ENCODE data around the gene ABCC3. TPM values are rescaled to one million over a fixed set of nuclear protein-coding genes. Genes with fewer than 3 reads are reported as not detected.
A peak's percentile ranks its signal among the peaks of the same experiment; 100 is the strongest.

Gene ABCC3
- total and polyA plus RNA-seq, 2 of the 8 experiments (the other 6 are each of a cell fraction or from before 2014, with no cell fraction given): 0.35 to 0.37 TPM

DNA sequence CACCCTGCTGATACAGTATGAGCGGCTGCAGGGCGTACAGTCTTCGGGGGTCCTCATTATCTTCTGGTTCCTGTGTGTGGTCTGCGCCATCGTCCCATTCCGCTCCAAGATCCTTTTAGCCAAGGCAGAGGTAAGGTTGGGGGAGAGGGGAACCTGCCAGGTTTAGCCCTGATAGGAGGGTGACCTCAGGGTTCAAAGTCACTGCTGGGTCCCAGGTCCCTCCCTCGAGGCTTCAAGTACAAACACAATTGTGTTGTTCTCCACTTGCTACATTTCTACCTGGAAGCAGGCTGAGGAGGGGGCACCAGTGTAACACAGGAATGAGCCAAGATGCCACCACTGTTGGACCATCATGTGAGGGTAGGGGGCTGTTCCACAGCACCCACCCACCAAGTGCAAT lies 22.4 kb downstream of the ABCC3 start:
- Histone ChIP-seq H3K27me3 (replicated peaks in 1 of 4; ENCODE audit: control insufficient read depth in 3 of 4, extremely low read depth in 1 of 4, insufficient read depth in 3 of 4, low read length in 3 of 4) (no peaks in the 10 kb centered on the region), H2BK120ac (replicated peaks; ENCODE audit: low read depth, low read length) (no peak overlapping the region), H4K91ac (replicated peaks; ENCODE audit: insufficient read length, low read length) (no peak overlapping the region), H3K36me3 (ENCODE audit: control insufficient read depth in 2 of 4, insufficient read depth in 4 of 4, low read length in 3 of 4) (no peaks in the 10 kb centered on the region), H3K4me3 (ENCODE audit: extremely low read depth in 1 of 4, insufficient read depth in 2 of 4, low read depth in 3 of 4, low read length in 4 of 4) (no peak overlapping the region), H3K4ac (replicated peaks; ENCODE audit: insufficient read length, low read depth, low read length) (no peak overlapping the region), H3K79me2 (ENCODE audit: control insufficient read depth in 1 of 2, insufficient read depth in 2 of 2, low read length in 2 of 2) (no peaks in the 10 kb centered on the region), H3K9me3 (ENCODE audit: insufficient read depth in 2 of 2, low read depth in 1 of 2, low read length in 1 of 2) (no peaks in the 10 kb centered on the region; a peak in 1 of 4 replicates), H3K23me2 (ENCODE audit: low read depth, low read length) (no peaks in the 10 kb centered on the region), H2BK12ac (ENCODE audit: low read depth, low read length) (no peak overlapping the region), H2BK15ac (ENCODE audit: low read length) (no peak overlapping the region), H4K5ac (ENCODE audit: insufficient read length, low read depth, low read length) (no peak overlapping the region), H3K14ac (ENCODE audit: insufficient read length) (no peak overlapping the region), H2BK20ac (ENCODE audit: low read length) (no peak overlapping the region), H2BK5ac (ENCODE audit: low read depth, low read length) (no peak overlapping the region), H3K27ac (ENCODE audit: low read depth, low read length) (no peak overlapping the region), H4K20me1 (replicated peaks in 1 of 2; ENCODE audit: control insufficient read depth in 1 of 2, insufficient read depth in 2 of 2, low read length in 2 of 2) (no peaks in the 10 kb centered on the region), H2AK5ac (ENCODE audit: low read depth, low read length) (0 out of 2 replicates have a peak overlapping the region, but pooled peaks have one; percentile 24), H3K9ac (replicated peaks in 1 of 4; ENCODE audit: extremely low read depth in 1 of 4, low read depth in 3 of 4, low read length in 3 of 4) (no peak overlapping the region), H3K56ac (replicated peaks; ENCODE audit: insufficient read length, low read depth, low read length) (no peak overlapping the region), H3K4me1 (replicated peaks in 1 of 4; ENCODE audit: control insufficient read depth in 3 of 4, insufficient read depth in 4 of 4, low read length in 3 of 4) (peaks cover 2 to 7% (median 5%) of the 10 kb centered on the region in 4 experiments; a peak in 6 of 7 replicates), H2AFZ (ENCODE audit: low read length) (no peak overlapping the region), H3K18ac (ENCODE audit: extremely low read depth, low read length) (no peak overlapping the region), H3K23ac (ENCODE audit: insufficient read length) (no peak overlapping the region), H3K4me2 (ENCODE audit: insufficient read depth in 1 of 2, low read depth in 2 of 2, low read length in 2 of 2) (no peak overlapping the region), H4K8ac (ENCODE audit: extremely low read depth, insufficient read depth, low read length) (peak overlapping the region; percentile 28; the same call in 1 of the 2 replicates), H3K79me1 (ENCODE audit: low read depth, low read length) (no peaks in the 10 kb centered on the region)
- no peak for FAIRE-seq
- DNase-seq (ENCODE audit: low read depth in 1 of 2, low spot score in 2 of 2): no peak
- POLR2A ChIA-PET (ENCODE audit: partially characterized antibody): no interaction called here
- CTCF ChIA-PET (ENCODE audit: partially characterized antibody): interaction anchor here (1.4 to 10.0 kb wide), 4 partner anchors 8 to 106 kb away, joined by 3 to 96 read pairs (median 13); no protein-coding TSS in a partner anchor
- 96% methylated on average over 7 of the region's 7 CpGs; no CpG with 5 or more reads in 1 of the 2 experiments for WGBS, 2 experiments (ENCODE audit: extremely low coverage in 1 of 2, insufficient coverage in 1 of 2, insufficient read length in 1 of 2, insufficient replicate concordance in 2 of 2, low coverage in 1 of 2, low lambda C conversion rate in 2 of 2, missing lambda C conversion rate in 1 of 2)
- TF ChIP-seq, protein P1, sequence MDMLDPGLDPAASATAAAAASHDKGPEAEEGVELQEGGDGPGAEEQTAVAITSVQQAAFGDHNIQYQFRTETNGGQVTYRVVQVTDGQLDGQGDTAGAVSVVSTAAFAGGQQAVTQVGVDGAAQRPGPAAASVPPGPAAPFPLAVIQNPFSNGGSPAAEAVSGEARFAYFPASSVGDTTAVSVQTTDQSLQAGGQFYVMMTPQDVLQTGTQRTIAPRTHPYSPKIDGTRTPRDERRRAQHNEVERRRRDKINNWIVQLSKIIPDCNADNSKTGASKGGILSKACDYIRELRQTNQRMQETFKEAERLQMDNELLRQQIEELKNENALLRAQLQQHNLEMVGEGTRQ (IDR thresholded peaks at IDR 0.05; ENCODE audit: low read length): no peak
- TF ChIP-seq MAFK (IDR thresholded peaks at IDR 0.05; ENCODE audit: low read depth, low read length) (no peak), CBX5 (IDR thresholded peaks at IDR 0.05; ENCODE audit: low read depth, low read length) (no peak), TAF1 (IDR thresholded peaks at IDR 0.05; ENCODE audit: low read depth, low read length) (no peak), TBP (IDR thresholded peaks at IDR 0.05; ENCODE audit: low read depth, low read length) (no peak), SUZ12 (IDR thresholded peaks at IDR 0.05; ENCODE audit: low read length) (no peak), ZNF274 (IDR thresholded peaks at IDR 0.05; ENCODE audit: borderline replicate concordance, extremely low read depth, low read length) (no peak), YY1 (IDR thresholded peaks at IDR 0.05; ENCODE audit: low read depth, low read length) (no peak), POU5F1 (IDR thresholded peaks at IDR 0.05; ENCODE audit: low read depth, low read length) (no peak), CEBPB (IDR thresholded peaks at IDR 0.05; ENCODE audit: low read depth, low read length) (no peak), HDAC2 (IDR thresholded peaks at IDR 0.05; ENCODE audit: borderline replicate concordance in 1 of 2, low read depth in 2 of 2, low read length in 2 of 2) (no peak), CHD2 (IDR thresholded peaks at IDR 0.05; ENCODE audit: low read length) (no peak)

All from H1 (cell line).